Amygdala (tissue), 56 donors: ENCODE measurements around the gene HSD11B2.

Experiments
- DNase-seq, 56 donors: peaks; one replicate each; lab custom pipeline; 2025; lab: John Stamatoyannopoulos, UW

The HSD11B2 gene

DNA sequence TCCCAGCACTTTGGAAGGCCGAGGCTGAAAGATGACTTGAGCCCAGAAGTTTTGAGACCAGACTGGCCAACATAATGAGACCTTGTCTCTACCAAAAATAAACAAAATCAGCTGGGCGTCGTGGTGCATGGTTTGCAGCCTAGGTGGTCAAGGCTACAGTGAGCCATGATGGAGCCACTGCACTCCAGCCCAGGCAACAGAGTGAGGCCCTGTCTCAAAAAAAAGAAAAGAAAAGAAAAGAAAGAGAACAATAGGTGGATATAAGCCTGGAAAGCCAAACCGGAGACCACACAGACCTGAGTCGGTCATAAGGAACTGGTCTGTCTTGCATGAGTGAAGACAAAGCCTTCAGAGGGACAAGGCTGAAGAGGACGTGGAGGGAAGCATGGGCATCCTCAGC is 35.7 kb downstream of the HSD11B2 start:
- no peak for DNase-seq

DNA sequence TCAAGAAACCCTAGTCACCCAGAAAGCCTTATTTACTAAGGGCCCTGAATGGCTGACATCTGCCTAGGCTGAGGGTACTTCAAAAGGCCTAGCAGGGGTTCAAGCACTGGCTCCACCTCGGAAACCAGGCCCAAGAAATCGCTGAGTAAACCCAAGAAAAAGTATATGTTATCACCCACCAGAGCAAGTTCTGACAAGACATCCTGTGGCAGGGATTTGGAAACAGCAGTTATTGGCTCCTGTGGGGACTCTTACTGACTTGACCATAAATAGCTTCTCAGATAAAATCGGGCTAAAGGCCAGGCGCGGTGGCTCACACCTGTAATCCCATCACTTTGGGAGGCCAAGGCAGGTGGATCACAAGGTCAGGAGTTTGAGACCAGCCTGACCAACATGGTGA is 37.8 kb downstream of the HSD11B2 start:
- no peak for DNase-seq

DNA sequence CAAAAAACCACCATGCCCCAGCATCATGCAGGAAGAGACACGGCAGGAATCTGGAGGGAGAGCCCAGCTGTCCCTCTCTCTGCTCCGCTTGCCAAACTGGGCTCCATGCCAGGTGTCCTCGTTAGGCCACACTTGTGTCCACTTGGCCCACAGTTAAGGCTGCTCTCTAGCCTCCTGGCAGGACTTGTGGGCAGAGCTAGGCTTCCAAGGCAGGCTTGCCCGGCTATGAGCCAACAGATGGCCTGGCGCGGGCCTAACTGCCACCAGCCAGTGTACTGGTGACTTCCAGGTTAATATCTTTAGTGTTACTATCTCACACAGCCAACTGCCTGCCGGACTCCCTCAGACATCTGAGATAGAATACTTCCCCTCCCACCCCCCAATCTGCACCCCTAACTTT is 39.4 kb downstream of the HSD11B2 start:
- peak in 55 of 56 donors; percentile 14 to 96 (median 82) for DNase-seq

DNA sequence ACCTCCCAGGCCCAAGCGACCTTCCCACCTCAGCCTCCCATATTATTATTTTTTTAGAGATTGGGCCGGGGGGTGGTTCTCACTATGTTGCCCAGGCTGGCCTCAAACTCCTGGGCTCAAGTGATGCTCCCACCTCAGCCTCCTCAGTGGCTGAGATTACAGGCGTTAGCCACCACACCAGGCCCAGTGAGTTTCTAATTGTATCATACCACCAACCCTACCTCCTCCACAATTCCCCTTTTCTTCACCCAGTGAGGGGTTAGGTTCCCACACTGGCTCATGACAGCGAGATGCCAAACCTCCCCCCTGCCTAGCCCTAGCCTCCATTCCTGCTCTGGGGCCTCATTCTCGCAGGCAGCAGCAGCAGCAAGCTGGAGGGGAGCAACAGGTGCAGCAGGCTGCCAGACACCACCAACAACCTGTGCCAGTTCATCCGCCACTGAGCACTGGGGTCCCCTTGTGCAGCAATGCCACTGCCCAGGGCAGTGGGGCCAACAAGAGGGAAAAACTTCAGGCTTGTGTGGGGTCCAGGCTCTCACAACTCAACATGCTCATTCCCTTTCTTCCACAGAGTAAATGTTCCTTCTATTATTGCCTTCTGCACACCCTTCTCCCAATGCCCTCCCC is 41.0 kb downstream of the HSD11B2 start:
- no peak for DNase-seq

DNA sequence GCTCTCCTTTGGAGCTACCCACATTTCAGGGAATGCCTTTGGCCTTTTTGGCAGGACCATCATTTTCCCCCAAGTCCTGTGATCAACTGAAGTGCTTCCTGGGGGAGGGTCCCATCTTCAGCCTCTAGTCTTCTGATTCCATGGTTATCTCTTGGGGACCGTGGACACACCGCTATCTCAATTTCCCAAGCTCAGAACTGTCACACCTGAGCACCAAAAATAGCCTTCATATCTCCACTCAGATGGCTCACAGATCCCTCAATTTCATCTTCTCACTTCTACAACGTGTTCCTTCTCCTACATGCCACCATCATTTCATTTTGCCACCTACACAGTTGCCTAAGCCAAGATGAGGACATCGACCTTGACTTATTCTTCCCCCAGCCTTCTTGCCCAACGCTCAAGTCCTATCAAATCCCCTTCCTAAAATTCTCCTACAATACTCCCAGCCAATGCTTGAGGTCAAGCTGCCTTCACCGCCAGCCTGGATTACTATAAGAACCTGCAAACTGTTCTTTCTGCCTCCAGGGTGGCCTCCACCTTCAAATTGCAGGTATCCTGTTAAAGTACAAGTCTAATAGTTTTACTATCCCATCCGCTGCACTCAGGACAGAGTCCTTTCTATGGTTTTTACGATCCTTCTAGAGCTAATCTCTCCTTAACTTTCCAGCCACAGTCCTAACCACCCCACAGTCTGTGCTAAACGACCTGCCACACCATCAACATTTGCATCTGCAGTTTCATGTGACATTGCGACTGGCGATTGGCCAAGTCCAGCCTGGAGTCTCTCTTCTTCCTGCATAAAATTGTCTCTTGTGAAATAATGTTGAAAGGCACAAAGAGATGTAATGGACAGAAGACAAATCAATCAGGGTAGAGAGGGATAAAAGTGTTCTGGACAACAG is 43.9 kb downstream of the HSD11B2 start:
- no peak for DNase-seq

DNA sequence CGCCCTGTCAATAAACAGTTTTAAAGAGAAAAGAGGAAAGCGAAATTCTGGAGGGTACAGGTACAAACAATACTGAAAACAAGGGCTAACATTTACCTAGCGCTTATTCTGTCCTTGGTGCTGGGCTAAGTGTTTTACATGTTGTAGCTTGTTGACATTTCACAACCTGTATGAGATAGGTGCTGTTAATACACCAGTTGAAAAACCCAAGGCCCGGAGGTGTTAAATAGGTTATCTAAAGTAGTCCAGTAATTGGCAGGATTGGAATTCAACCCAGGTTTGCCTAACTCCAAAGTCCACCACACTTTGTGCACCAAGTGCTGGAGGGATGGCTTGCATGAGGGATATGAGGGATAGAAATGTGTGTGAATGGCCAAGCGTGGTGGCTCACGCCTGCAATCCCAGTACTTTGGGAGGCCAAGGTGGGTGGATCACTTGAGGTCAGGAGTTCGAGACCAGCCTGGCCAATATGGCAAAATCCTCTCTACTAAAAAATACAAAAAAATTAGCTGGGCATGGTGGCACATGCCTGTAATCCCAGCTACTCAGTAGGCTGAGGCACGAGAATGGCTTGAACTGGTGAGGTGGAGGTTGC is 47.1 kb downstream of the HSD11B2 start:
- no peak for DNase-seq

DNA sequence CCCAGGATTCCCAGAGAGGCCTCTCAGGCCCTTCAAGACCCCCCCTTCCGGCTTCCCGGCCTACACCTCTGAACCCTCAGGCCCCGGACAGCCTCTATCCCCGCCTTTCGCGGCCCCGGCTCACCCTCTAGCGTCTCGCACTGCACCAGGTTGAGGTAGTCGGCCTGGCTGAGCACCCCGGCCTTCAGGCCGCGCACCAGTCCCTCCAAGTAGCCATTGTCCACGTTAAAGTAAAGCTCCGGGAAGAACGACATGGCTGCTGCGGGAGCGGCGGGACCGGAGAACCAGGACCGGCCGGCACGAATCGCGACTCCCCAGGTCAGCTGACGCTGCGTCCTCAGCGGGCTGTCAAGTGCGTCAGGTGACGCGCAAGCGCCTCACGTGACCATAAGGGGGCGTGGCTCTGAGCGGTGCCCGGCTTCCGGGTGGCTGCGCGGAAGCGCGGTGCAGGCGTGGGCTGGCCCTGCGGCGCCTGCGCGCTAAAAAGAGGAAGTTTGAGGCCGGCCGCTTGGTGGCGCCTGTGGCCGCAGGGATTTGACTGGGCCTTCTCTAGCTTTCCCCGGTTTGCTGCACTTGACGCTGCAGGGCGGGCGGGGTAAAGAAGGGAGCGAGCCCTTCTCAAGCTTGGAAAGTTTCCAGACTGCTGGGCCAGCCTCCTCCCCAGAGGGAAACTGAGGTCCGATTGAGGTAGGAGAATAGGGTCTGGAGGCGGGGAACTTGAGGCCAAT is 50.1 kb downstream of the HSD11B2 start, which contains the start of gene ATP6V0D1:
Gene ATP6V0D1 (minus strand): TSS at position 325 of the 728 bp plus-strand sequence. CDS start 71 bp downstream, at position 254.
- DNase-seq, result peak; percentile 55 to 100 (median 96)

DNA sequence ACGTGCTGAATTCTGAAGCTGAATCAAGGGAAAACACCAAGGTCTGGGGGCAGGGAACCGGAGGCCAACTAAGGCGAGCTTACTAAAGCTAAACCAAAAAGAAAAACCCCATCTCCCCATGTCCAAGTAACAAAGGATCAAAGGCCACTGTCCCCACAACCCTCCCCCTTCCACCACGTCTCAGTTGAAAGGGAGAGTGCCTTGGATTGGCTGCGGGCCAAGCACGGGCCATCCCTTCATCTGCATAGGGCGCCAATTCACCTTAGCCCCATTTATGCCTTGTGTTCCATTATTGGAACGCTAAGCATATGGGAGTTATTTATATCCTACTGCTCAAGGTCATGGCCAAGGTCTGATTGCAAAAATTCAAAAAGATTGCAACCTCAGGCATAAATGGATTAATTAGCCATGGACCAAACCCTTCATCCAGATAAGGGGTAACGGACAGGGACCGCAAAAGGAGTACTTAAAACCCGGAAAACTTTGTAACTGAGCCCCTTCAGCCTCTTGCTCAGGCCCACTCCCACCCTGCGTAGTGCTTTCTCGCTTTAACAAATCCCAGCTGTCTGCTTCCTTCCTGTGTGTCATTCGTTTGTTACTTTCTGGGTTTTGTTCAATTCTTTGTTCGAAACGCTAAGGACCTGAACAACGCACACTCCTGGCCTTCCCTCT is 50.8 kb downstream of the HSD11B2 start:
- DNase-seq, result peak in 15 of 56 donors; percentile 25 to 72 (median 48)

DNA sequence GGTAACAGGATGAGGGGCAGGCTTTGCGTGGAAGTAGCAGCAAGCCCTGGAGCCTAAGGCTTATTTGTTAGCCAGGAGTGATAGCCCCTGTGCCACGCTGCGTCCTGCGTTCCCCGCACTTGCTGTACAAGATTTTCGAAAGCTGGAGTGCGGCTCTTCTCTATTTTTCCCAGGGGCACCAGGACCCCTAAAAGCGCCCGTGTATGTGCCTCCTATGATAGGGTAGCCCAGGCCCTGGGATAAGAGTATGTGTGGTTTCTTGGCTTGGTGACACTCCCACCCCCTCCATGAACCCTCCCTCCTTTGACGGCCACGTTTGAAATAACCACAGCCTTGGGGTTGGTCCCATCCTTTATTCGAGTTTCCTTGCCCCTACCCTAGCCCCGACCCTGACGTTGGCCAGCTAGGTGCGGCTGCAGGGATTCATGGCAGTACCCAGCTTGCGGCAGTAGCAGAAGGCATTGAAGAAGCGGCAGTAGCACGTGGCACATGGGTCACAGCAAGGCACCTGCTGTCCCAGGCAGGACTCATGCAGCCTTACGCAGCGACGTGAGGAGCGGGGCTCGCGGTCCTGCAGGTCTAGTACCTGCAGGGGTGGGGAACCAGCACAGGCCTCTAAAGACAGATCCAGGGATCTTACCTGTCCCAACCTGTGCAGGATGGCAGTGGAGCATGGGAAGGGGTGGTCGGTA is 51.5 kb downstream of the HSD11B2 start:
- DNase-seq, result no peak

DNA sequence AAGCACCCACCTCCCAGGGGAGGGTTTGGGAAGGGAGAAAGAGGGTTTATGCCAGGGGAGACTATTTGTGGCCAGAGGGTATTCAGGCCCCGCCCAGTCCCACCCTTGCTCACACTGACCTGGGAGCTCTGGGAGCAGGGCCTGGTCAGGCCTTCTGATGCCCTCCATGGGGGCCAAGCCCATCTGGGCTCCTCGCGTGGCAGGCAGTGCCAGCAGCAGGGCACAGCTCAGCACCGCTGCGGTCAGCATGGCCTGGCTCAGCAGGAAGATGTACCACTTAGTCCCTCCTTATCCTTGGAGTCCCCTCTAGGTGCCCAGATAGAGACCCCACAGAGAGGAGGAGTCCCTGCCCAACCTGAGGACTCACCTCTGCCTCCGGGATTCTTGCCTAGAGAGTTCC is 52.2 kb downstream of the HSD11B2 start, which contains the start of gene AGRP:
Gene AGRP (minus strand): TSS at position 398 of the 400 bp plus-strand sequence. CDS start 149 bp downstream, at position 249.
- DNase-seq, result no peak

DNA sequence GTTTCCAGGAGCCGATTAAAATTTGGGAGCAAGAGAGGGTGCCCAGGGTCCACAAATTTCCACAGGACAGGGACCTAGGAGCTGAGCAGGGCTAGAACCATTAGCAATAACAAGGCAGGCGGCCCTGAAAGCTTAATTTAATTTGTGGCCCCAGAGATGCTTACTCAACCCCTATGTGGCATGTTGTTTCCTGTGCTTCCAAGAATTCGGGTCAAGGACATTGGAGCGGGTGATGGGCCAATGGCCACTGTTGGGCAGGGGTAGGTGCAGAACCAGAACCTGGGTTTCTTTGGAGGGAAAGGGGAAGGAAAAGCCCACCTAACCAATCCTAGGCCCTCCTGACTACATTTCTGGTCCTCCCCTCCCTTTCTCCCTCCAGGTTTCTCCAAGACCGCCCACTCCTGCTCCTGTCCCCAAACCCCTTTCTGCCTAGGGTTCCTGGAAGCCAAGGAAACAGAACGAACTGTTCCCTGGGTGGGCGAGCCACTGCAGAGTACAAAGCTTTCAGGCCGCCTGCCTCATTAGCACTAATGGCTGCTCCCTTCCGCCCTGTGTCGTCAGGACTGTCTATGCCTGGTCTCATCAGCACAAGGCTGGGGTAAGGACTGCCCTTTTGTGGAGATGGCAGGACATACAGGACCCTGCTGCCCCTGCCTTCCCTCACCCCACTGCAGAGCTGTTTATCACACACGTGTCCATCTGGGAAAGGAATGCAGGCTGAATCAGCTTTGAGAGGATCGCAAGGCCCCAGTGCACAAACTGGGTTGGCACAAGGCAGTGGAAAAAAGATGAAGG is 53.0 kb downstream of the HSD11B2 start:
- no peak for DNase-seq

DNA sequence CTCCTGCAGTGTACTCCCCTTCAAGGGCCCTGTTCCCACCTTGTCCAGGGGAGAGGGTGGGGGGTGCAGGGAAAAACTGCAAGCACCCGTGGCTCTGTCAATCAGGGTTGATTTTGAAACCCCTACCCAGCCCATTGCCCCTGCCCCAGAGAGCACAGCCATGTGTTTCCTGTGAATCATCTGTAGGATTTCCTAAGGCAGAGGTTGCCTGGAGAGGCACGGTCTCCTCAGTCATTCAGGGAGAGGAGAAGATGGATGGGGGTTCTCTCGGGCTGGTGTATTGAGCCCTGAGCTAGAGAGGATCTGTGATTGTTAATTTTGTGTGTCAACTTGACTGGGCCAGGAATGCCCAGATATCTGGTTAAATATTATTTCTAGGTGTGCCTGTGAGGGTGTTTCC is 55.9 kb downstream of the HSD11B2 start:
- DNase-seq, result no peak
